Heart right ventricle (tissue), 16 donors: Measurements from ENCODE around the gene DENND5A. TPM values are rescaled to one million over a fixed set of nuclear protein-coding genes. Genes with fewer than 3 reads are reported as not detected.

Source experiments
- ATAC-seq, 8 donors: fragments of 200-7000 bp; cut with Tn5 transposase; one replicate each; pipeline ENCODE4 v1.9.1; 2020; ENCODE audit warnings: mild to moderate bottlenecking in 8 of 8, moderate library complexity in 8 of 8, moderate number of reproducible peaks in 1 of 8
- DNase-seq, 2 donors: peaks; one replicate each; pipeline ENCODE4 v3.0.0-alpha.2; 2020
- H3K27ac ChIP-seq, 10 donors: fragments of 200-600 bp; sonication (generic) in 2 of 10; one replicate each; pipeline versions ENCODE4 v1.5.0 to v1.8.0; 2020 to 2022; ENCODE audit warnings: mild to moderate bottlenecking in 3 of 10
- H3K27me3 ChIP-seq, 7 donors: fragments of 200-600 bp; one replicate each; pipeline ENCODE4 v1.8.0; 2021 to 2022; ENCODE audit warnings: mild to moderate bottlenecking in 2 of 7
- H3K36me3 ChIP-seq, 9 donors: fragments of 200-600 bp; sonication (generic) in 1 of 9; one replicate each; pipeline versions ENCODE4 v1.5.0 to v1.8.0; 2020 to 2022; ENCODE audit warnings: mild to moderate bottlenecking in 2 of 9
- H3K4me1 ChIP-seq, 9 donors: fragments of 200-600 bp; sonication (generic) in 1 of 9; one replicate each; pipeline versions ENCODE4 v1.5.0 to v1.8.0; 2020 to 2022; ENCODE audit warnings: mild to moderate bottlenecking in 4 of 9
- H3K4me3 ChIP-seq, 10 donors: fragments of 200-600 bp; sonication (generic) in 2 of 10; one replicate each; pipeline versions ENCODE4 v1.5.0 to v1.8.0; 2020 to 2022; ENCODE audit warnings: mild to moderate bottlenecking in 7 of 10, moderate library complexity in 2 of 10
- H3K9me3 ChIP-seq, 11 donors: fragments of 200-600 bp in 10 of 11; sonication (generic) in 2 of 11; one replicate each; pipeline versions ENCODE4 v1.5.0 to v1.8.0; 2013 to 2022; ENCODE audit warnings: mild to moderate bottlenecking in 2 of 11, control low read depth in 1 of 11, moderate library complexity in 1 of 11
- CTCF ChIP-seq, 9 donors: fragments of 200-600 bp; sonication (generic) in 2 of 9; IDR thresholded peaks; one replicate each; pipeline versions ENCODE4 v1.5.0 to v1.8.0; 2021 to 2022; ENCODE audit warnings: antibody characterized with exemption in 9 of 9, mild to moderate bottlenecking in 5 of 9, moderate library complexity in 1 of 9
- WGBS, 2 donors: extraction: QIAGEN DNeasy Blood & Tissue Kit; methylation state at CpG; one replicate each; pipeline ENCODE4 v1.1.7; 2013; ENCODE audit warnings: inconsistent platforms in 1 of 2; 5-methylcytosine and 5-hydroxymethylcytosine counted together
- intact Hi-C, 10 donors: fragments of 100-400 bp; cut with DNase I; formaldehyde crosslinking; loops; one replicate each; pipeline versions ENCODE4 v1.11.1 to v1.14.2; 2022
- polyA plus RNA-seq, 2 donors: library from polyadenylated mRNA; stranded (reverse); fragments of 200-250 nt; gene quantifications; one replicate each; pipeline ENCODE4 v1.2.3, GENCODE V29; 2013
- total RNA-seq, 10 donors: library from RNA; stranded (reverse); fragmentation: NEBNext Ultra II Directional in 3 of 10; extraction: Animal tissue kit (Norgen Biotek cat#: 25700) in 3 of 10; gene quantifications; one replicate each; pipeline versions ENCODE4 v1.2.1 to v1.2.4, GENCODE V29; 2021 to 2023
- donor health status: Arrhythmogenic right ventricular cardiomyopathy.
- donor health status: ischemic (EF 13 %, LVEDD 7.1; RV severe dilation, severe dysfunction).
- donor health status: healthy with polysubstance abuse.
- donor health status: DM: no; HTN: yes; CAD: no.
- donor health status: DM: no; HTN: no; CAD: no.
- donor health status: ischemic (EF 25% LVEDD 6.9; RV normal size, moderate dysfunction).
- donor health status: ischemic (EF 25% LVEDD 5.7; RV mildly dilated, moderate dysfunction).
- donor health status: healthy.
- donor health status: DM: yes; HTN: yes; CAD: no.
- donor health status: Ischemic cardiomyopathy.
- donor health status: ischemic (EF 35%, LVEDD 5.7; RV mildly dilated, moderate dysfunction).
- donor health status: nonischemic (EF 11% LVEDD 7.7; RV severe dilation, severe dysfunction).
- donor health status: DM: yes; HTN: yes; CAD: no.
- donor health status: PGD.
- donor health status: ischemic (EF 29% LVEDD 5.4; RV normal size, mild dysfunction).
- donor health status: nonischemic (EF 23%, LVEDD 6.1; RV moderate dilation, normal function).

Gene DENND5A
- total and polyA plus RNA-seq, 12 donors, result 48.9 to 178 (median 114) TPM

- Histone ChIP-seq H3K4me3 (no peak overlapping the region), H3K4me1 (peaks cover 0 to 4% (median 0%) of the 10 kb centered on the region in 9 donors), H3K36me3 (peaks cover 0 to 13% (median 0%) of the 10 kb centered on the region in 9 donors), H3K27me3 (no peaks in the 10 kb centered on the region), H3K27ac (no peak overlapping the region), H3K9me3 (no peaks in the 10 kb centered on the region)
- peak in 4 of 9 donors; percentile 9 to 26 (median 15) for TF ChIP-seq CTCF (IDR thresholded peaks at IDR 0.05)
- DNase-seq (no peak), ATAC-seq (peak in 2 of 8 donors; percentile 18 to 35)
- 65 to 69% methylated on average over 9 of the region's 9 CpGs for WGBS, 2 donors
- intact Hi-C loops, result no loop called here
Observed at GRCh38 chr11:9120664-9121468, 144.3 kb downstream of the DENND5A start.

- Histone ChIP-seq H3K27me3 (no peaks in the 10 kb centered on the region), H3K27ac (no peak overlapping the region), H3K36me3 (peaks cover 0 to 13% (median 0%) of the 10 kb centered on the region in 9 donors), H3K4me1 (no peaks in the 10 kb centered on the region), H3K9me3 (peaks cover 0 to 9% (median 0%) of the 10 kb centered on the region in 11 donors), H3K4me3 (no peak overlapping the region)
- ATAC-seq (no peak), DNase-seq (no peak)
- TF ChIP-seq CTCF (IDR thresholded peaks at IDR 0.05), result no peak
- intact Hi-C loops, result no loop called here
- WGBS, 2 donors, result 92 to 96% methylated on average over 2 of the region's 2 CpGs
Observed at GRCh38 chr11:9118277-9118676, 146.9 kb downstream of the DENND5A start.

DNA sequence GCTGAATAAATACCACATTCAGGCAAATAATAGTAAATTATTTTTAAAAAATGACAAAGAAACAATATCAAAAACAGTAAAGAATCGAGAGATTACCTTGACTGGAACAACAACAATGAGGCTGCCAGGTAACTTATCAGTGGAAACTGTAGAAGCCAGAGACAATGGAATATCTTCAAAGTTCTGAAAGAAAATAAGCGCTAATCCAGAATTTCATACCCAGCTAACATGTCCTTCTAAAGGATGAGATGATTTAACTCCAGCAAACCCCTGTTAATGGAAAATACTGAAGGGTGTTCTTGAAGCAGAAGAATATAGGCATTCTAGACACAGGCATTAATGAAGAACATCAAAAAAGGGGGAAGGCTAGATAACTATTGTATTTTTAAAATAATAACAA lies 153.1 kb downstream of the DENND5A start:
- ATAC-seq (no peak), DNase-seq (no peak)
- Histone ChIP-seq H3K4me1 (no peaks in the 10 kb centered on the region), H3K27ac (no peak overlapping the region), H3K9me3 (peaks cover 0 to 31% (median 5%) of the 10 kb centered on the region in 11 donors), H3K4me3 (no peak overlapping the region), H3K27me3 (no peaks in the 10 kb centered on the region), H3K36me3 (peaks cover 0 to 6% (median 0%) of the 10 kb centered on the region in 9 donors)
- intact Hi-C loops, result no loop called here
- TF ChIP-seq CTCF (IDR thresholded peaks at IDR 0.05), result no peak
- WGBS, 2 donors, result 96 to 100% methylated on average over 2 of the region's 2 CpGs

GRCh38 chr11:9109858-9110731 lies 155.1 kb downstream of the DENND5A start:
- H3K27me3 ChIP-seq, result no peaks in the 10 kb centered on the region
- H3K27ac ChIP-seq, result no peak overlapping the region
- DNase-seq (no peak), ATAC-seq (no peak)
- H3K9me3 ChIP-seq, result peaks cover 0 to 31% (median 5%) of the 10 kb centered on the region in 11 donors
- H3K4me3 ChIP-seq, result no peak overlapping the region
- TF ChIP-seq CTCF (IDR thresholded peaks at IDR 0.05), result no peak
- H3K36me3 ChIP-seq, result no peaks in the 10 kb centered on the region
- 97 to 98% methylated on average over 3 of the region's 3 CpGs for WGBS, 2 donors
- intact Hi-C loops, result no loop called here
- no peaks in the 10 kb centered on the region for H3K4me1 ChIP-seq
